ENCODE data around the gene GALK1.

GRCh38 chr17:75740215-75740614 lies 24.8 kb downstream of the GALK1 start:
- TF ChIP-seq CTCF (IDR thresholded peaks at IDR 0.05 in 4 of 5, conservative IDR thresholded peaks at IDR 0.05 in 1 of 5) (no peak), POLR2A (IDR thresholded peaks at IDR 0.05) (no peak)

All from gastrocnemius medialis (tissue), 4 donors.